ENCODE measurements around the gene BUD13. TPM values are rescaled to one million over a fixed set of nuclear protein-coding genes. Genes with fewer than 3 reads are reported as not detected.

The BUD13 gene
- total RNA-seq, 4 donors from 2014 or later: 16.3 to 42.9 (median 20.1) TPM

- no peaks in the 10 kb centered on the region for H3K9me3 ChIP-seq
These were observed 50.8 kb downstream of the BUD13 start for GRCh38 chr11:116721988-116722387.

GRCh38 chr11:116720895-116721294 lies 51.9 kb downstream of the BUD13 start:
- Histone ChIP-seq H3K27ac (no peak overlapping the region), H3K36me3 (no peaks in the 10 kb centered on the region), H3K27me3 (no peaks in the 10 kb centered on the region), H3K9me3 (no peaks in the 10 kb centered on the region), H3K4me1 (no peaks in the 10 kb centered on the region), H3K4me3 (no peak overlapping the region)
- TF ChIP-seq CTCF (IDR thresholded peaks at IDR 0.05) (no peak), POLR2A (IDR thresholded peaks at IDR 0.05) (no peak)
- DNase-seq: no peak

More at GRCh38 chr11:116721988-116722387, 50.8 kb downstream of the BUD13 start:
- Histone ChIP-seq H3K27ac (no peak overlapping the region), H3K27me3 (no peaks in the 10 kb centered on the region), H3K4me1 (no peaks in the 10 kb centered on the region), H3K36me3 (no peaks in the 10 kb centered on the region), H3K4me3 (no peak overlapping the region)
- DNase-seq: no peak
- no peak for TF ChIP-seq CTCF (IDR thresholded peaks at IDR 0.05)
- no peak for TF ChIP-seq POLR2A (IDR thresholded peaks at IDR 0.05)

- H3K9me3 ChIP-seq: no peaks in the 10 kb centered on the region
- no peak overlapping the region for H3K4me3 ChIP-seq
- H3K27ac ChIP-seq: no peak overlapping the region
- no peaks in the 10 kb centered on the region for H3K27me3 ChIP-seq
- H3K36me3 ChIP-seq: no peaks in the 10 kb centered on the region
- no peak for TF ChIP-seq CTCF (IDR thresholded peaks at IDR 0.05)
- no peak for TF ChIP-seq POLR2A (IDR thresholded peaks at IDR 0.05)
- DNase-seq: no peak
- no peaks in the 10 kb centered on the region for H3K4me1 ChIP-seq
These were observed 53.8 kb downstream of the BUD13 start for GRCh38 chr11:116718955-116719501.

GRCh38 chr11:116716621-116717020 lies 56.2 kb downstream of the BUD13 start:
- peak in 2 of 3 donors; percentile 62 to 79 for DNase-seq
- Histone ChIP-seq H3K36me3 (no peaks in the 10 kb centered on the region), H3K4me3 (no peak overlapping the region), H3K27me3 (no peaks in the 10 kb centered on the region), H3K4me1 (no peaks in the 10 kb centered on the region), H3K27ac (peak overlapping the region in 2 of 4 donors; percentile 31 to 50), H3K9me3 (no peaks in the 10 kb centered on the region)
- no peak for TF ChIP-seq CTCF (IDR thresholded peaks at IDR 0.05)
- TF ChIP-seq POLR2A (IDR thresholded peaks at IDR 0.05): no peak

- H3K9me3 ChIP-seq: no peaks in the 10 kb centered on the region
- no peaks in the 10 kb centered on the region for H3K4me1 ChIP-seq
- no peaks in the 10 kb centered on the region for H3K27me3 ChIP-seq
- H3K27ac ChIP-seq: no peak overlapping the region
- no peak for DNase-seq
- no peak for TF ChIP-seq CTCF (IDR thresholded peaks at IDR 0.05)
- TF ChIP-seq POLR2A (IDR thresholded peaks at IDR 0.05): no peak
- no peak overlapping the region for H3K4me3 ChIP-seq
- H3K36me3 ChIP-seq: no peaks in the 10 kb centered on the region
These were observed 57.4 kb downstream of the BUD13 start for GRCh38 chr11:116715383-116715782.

- Histone ChIP-seq H3K9me3 (no peaks in the 10 kb centered on the region), H3K4me1 (no peaks in the 10 kb centered on the region), H3K27ac (no peak overlapping the region), H3K36me3 (no peaks in the 10 kb centered on the region), H3K4me3 (no peak overlapping the region), H3K27me3 (no peaks in the 10 kb centered on the region)
- TF ChIP-seq POLR2A (IDR thresholded peaks at IDR 0.05) (no peak), CTCF (IDR thresholded peaks at IDR 0.05) (no peak)
- DNase-seq: no peak
These were observed 57.9 kb downstream of the BUD13 start for GRCh38 chr11:116714902-116715301.

Measured in Peyer's patch (tissue), 4 donors.